ENCODE measurements around the gene PCP2.
"Not testable (repeated sequence)": the region's sequence is repeated elsewhere in the genome, so short reads cannot be mapped to it uniquely, and the experiment has no call there.

PCP2 gene

DNA sequence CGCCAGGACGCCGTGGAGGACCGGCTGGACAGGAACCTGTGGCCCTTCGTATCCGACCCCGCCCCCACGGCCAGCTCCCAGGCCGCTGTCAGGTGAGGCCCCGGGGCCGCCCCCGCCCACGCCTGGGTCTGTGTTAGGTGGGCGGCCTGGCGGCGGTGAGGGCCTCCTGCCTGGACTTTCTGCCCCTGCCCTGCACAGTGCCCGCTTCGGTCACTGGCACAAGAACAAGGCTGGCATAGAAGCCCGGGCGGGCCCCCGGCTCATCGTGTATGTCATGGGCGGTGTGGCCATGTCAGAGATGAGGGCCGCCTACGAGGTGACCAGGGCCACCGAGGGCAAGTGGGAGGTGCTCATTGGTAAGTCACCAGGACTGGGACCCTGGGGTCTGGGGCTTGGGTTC lies 13.6 kb upstream of the PCP2 start:
- TF ChIP-seq ZFX (IDR thresholded peaks at IDR 0.05) (no peak), CTCF (conservative IDR thresholded peaks at IDR 0.05) (no peak)
- H3K27ac ChIP-seq = no peak overlapping the region

GRCh38 chr19:7646426-7646700 lies 12.8 kb upstream of the PCP2 start:
- no peak for TF ChIP-seq CTCF (conservative IDR thresholded peaks at IDR 0.05)
- TF ChIP-seq ZFX (IDR thresholded peaks at IDR 0.05) = no peak
- H3K27ac ChIP-seq = no peak overlapping the region

GRCh38 chr19:7645656-7646425 lies 12.3 kb upstream of the PCP2 start:
- no peak for TF ChIP-seq CTCF (conservative IDR thresholded peaks at IDR 0.05)
- no peak for TF ChIP-seq ZFX (IDR thresholded peaks at IDR 0.05)

GRCh38 chr19:7645163-7645562 lies 11.6 kb upstream of the PCP2 start:
- TF ChIP-seq CTCF (conservative IDR thresholded peaks at IDR 0.05) (no peak), ZFX (IDR thresholded peaks at IDR 0.05) (no peak)
- H3K27ac ChIP-seq = no peak overlapping the region

More at GRCh38 chr19:7645656-7646425, 12.3 kb upstream of the PCP2 start:
- no peak overlapping the region for H3K27ac ChIP-seq

DNA sequence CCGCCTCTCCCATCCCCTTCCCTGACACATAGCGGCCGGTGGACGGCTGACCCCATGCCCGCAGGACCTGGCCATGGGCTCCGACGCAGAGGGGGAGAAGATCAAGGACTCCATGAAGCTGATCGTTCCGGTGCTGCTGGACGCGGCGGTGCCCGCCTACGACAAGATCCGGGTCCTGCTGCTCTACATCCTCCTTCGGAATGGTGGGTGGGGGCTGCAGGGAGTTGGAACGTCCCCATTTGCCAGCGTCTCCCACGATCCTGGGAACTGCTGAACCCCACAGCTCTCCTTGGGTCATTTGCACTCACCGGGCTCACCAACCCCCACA lies 11.0 kb upstream of the PCP2 start:
- no peak overlapping the region for H3K27ac ChIP-seq
- no peak for TF ChIP-seq ZFX (IDR thresholded peaks at IDR 0.05)
- no peak for TF ChIP-seq CTCF (conservative IDR thresholded peaks at IDR 0.05)

DNA sequence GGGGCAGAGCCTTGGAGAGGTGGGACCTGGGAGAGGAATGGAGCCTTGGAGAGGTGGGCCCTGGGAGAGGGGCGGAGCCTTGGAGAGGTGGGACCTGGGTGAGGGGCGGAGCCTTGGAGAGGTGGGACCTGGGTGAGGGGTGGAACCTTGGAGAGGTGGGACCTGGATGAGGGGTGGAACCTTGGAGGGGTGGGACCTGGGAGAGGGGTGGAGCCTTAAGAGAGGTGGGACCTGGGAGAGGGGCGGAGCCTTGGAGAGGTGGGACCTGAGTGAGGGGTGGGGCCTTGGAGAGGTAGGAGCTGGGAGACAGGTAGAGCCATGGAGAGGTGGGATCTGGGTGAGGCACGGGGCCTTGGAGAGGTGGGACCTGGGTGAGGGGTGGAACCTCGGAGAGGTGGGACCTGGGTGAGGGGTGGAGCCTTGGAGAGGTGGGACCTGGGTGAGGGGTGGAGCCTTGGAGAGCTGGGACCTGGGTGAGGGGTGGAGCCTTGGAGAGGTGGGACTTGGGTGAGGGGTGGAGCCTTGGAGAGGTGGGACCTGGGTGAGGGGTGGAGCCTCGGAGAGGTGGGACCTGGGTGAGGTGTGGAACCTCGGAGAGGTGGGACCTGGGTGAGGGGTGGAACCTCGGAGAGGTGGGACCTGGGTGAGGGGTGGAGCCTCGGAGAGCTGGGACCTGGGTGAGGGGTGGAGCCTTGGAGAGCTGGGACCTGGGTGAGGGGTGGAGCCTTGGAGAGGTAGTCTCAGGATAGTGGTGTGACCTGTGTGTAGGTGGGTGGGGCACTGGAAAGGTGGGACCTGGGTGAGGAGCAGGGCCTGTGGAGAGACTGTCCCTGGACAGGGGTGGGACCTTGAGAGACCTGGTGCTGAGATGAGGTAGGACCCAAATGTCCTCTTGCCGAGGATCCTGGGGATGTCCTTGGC lies 10.4 kb upstream of the PCP2 start:
- not testable (repeated sequence) for H3K27ac ChIP-seq

- H3K27ac ChIP-seq = no peak overlapping the region
- no peak for TF ChIP-seq ZFX (IDR thresholded peaks at IDR 0.05)
- no peak for TF ChIP-seq CTCF (conservative IDR thresholded peaks at IDR 0.05)
Measured at GRCh38 chr19:7643031-7643415, 9.5 kb upstream of the PCP2 start.
